GM23338 (cell line): ENCODE data around the gene NUDT4.

Experiments
- EZH2phosphoT487 ChIP-seq: fragments of 200-600 bp; sonication (generic); IDR thresholded peaks from one replicate; pipeline ENCODE4 v1.8.1; 2018; ENCODE audit warnings: antibody characterized with exemption; ENCODE audit not compliant: unreplicated experiment
- TF ChIP-seq, protein P1 (sequence below), 2 experiments: fragments of 200-600 bp in 1 of 2; sonication (generic) in 1 of 2; conservative IDR thresholded peaks; 2 replicates each; pipeline versions ENCODE4 v1.5.1 to v1.6.1; 2016 to 2017; ENCODE audit warnings: antibody characterized with exemption in 2 of 2, low read depth in 2 of 2, mild to moderate bottlenecking in 2 of 2, moderate library complexity in 1 of 2

DNA sequence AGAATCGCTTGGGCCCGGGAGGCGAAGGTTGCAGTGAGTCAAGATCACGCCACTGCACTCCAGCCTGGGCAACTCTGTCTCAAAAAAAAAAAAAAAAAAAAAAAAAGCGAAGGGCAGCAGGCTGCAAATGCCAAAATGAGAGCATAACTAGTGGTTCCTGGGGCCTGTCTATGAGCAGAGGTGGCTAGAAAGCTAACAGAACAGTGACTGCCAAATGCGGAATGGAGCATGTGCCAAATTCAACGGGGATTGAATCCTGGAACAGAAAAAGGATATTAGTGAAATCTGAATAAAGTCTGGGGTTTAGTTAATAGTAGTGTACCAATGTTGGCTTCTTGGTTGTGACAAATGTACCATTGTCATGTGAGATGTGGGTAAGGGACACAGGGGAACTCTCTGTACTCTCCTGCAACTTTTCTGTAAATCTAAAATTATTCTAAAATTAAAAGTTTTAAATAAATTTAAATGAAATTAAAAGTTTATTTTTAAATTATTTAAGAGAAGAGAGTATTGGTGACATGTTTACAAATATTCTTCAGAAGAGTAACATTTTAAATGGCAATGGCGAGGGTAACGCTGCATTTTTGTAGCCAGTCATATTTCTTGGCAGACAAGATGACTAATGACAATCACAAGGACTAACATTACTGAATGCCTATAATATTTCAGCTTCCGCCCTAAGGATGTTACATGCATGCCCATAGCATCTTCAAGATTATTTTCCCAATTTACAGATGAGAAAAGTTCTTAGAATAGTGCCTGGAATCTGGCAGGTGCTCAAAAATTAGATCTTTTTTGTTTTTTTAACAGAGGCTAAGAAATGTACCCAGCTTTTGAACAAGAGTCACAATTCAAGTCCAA is 28.9 kb upstream of the NUDT4 start:
- no peak for TF ChIP-seq EZH2phosphoT487
- TF ChIP-seq, protein P1, sequence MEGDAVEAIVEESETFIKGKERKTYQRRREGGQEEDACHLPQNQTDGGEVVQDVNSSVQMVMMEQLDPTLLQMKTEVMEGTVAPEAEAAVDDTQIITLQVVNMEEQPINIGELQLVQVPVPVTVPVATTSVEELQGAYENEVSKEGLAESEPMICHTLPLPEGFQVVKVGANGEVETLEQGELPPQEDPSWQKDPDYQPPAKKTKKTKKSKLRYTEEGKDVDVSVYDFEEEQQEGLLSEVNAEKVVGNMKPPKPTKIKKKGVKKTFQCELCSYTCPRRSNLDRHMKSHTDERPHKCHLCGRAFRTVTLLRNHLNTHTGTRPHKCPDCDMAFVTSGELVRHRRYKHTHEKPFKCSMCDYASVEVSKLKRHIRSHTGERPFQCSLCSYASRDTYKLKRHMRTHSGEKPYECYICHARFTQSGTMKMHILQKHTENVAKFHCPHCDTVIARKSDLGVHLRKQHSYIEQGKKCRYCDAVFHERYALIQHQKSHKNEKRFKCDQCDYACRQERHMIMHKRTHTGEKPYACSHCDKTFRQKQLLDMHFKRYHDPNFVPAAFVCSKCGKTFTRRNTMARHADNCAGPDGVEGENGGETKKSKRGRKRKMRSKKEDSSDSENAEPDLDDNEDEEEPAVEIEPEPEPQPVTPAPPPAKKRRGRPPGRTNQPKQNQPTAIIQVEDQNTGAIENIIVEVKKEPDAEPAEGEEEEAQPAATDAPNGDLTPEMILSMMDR (conservative IDR thresholded peaks at IDR 0.05; ENCODE audit: low read depth in 2 of 2): no peak
